SK-N-SH (cell line): ENCODE measurements around the gene PYGO1. TPM values are rescaled to one million over a fixed set of nuclear protein-coding genes. Genes with fewer than 3 reads are reported as not detected.

Experiments used
- CTCF ChIA-PET: fragments of 300-600, 350-600 bp; formaldehyde crosslinking; extraction: SDS; loops from one replicate; lab custom pipeline; 2021; lab: Yijun Ruan, JAX
- POLR2A ChIA-PET: fragments of 350-600 bp; sonication (Branson Sonifier 250); formaldehyde crosslinking; extraction: SDS; loops from one replicate; lab custom pipeline; 2020; ENCODE audit warnings: antibody characterized with exemption, inconsistent platforms; lab: Yijun Ruan, JAX
- DNase-seq: peaks from one replicate; pipeline ENCODE4 v3.0.0; 2012
- H2AFZ ChIP-seq: fragments of 200-600 bp; sonication (generic); 2 replicates; pipeline ENCODE4 v1.8.1; 2016; ENCODE audit warnings: antibody characterized with exemption, mild to moderate bottlenecking, low read depth
- H3F3A ChIP-seq: fragments of 200-600 bp; sonication (generic); replicated peaks from 2 replicates; pipeline ENCODE3; 2016; ENCODE audit warnings: antibody characterized with exemption, mild to moderate bottlenecking; ENCODE audit not compliant: insufficient read depth
- H3K27ac ChIP-seq, 2 experiments: fragments of 200-500 bp in 1 of 2; fragments of 200-600 bp in 1 of 2; sonication (Bioruptor generic) in 1 of 2; sonication (generic), shearing (Covaris generic) in 1 of 2; 2 replicates each; pipeline versions ENCODE4 v1.5.1 to v1.6.1; 2014 to 2016; ENCODE audit warnings: low read depth in 2 of 2, inconsistent platforms in 1 of 2, low read length in 1 of 2, mild to moderate bottlenecking in 1 of 2, mixed read lengths in 1 of 2
- H3K27me3 ChIP-seq: fragments of 200-600 bp; sonication (generic), shearing (Covaris generic); 2 replicates; pipeline ENCODE4 v1.6.1; 2016; ENCODE audit warnings: mixed run types; ENCODE audit not compliant: insufficient read depth
- H3K36me3 ChIP-seq, 2 experiments: fragments of 200-500 bp in 1 of 2; fragments of 200-600 bp in 1 of 2; sonication (Bioruptor generic) in 1 of 2; sonication (generic) in 1 of 2; replicated peaks in 1 of 2; 2 replicates each; pipeline versions ENCODE3 to v1.5.1; 2014 to 2016; ENCODE audit warnings: low read length in 1 of 2, mild to moderate bottlenecking in 1 of 2; ENCODE audit not compliant: insufficient read depth in 2 of 2, control insufficient read depth in 1 of 2
- H3K4me1 ChIP-seq, 2 experiments: fragments of 200-500 bp in 1 of 2; fragments of 200-600 bp in 1 of 2; sonication (Bioruptor generic) in 1 of 2; sonication (generic), shearing (Covaris generic) in 1 of 2; 2 replicates each; pipeline versions ENCODE4 v1.5.1 to v1.6.1; 2014 to 2016; ENCODE audit warnings: low read depth in 1 of 2, low read length in 1 of 2, mixed run types in 1 of 2; ENCODE audit not compliant: insufficient read depth in 2 of 2, control insufficient read depth in 1 of 2
- H3K4me2 ChIP-seq: fragments of 200-600 bp; sonication (generic), shearing (Covaris generic); 2 replicates; pipeline ENCODE4 v1.6.1; 2017; ENCODE audit warnings: mixed run types
- H3K4me3 ChIP-seq, 2 experiments: fragments of 200-500 bp in 1 of 2; fragments of 200-600 bp in 1 of 2; sonication (Bioruptor generic) in 1 of 2; sonication (generic), shearing (Covaris generic) in 1 of 2; 2 replicates each; pipeline versions ENCODE4 v1.5.1 to v1.8.1; 2014 to 2016; ENCODE audit warnings: low read depth in 2 of 2, inconsistent platforms in 1 of 2, low read length in 1 of 2, mild to moderate bottlenecking in 1 of 2, mixed read lengths in 1 of 2, moderate library complexity in 1 of 2
- H3K79me2 ChIP-seq: fragments of 200-600 bp; sonication (generic); 2 replicates; pipeline ENCODE4 v1.8.1; 2017; ENCODE audit warnings: mild to moderate bottlenecking; ENCODE audit not compliant: insufficient read depth
- H3K9ac ChIP-seq: fragments of 200-600 bp; sonication (generic); 2 replicates; pipeline ENCODE4 v1.6.1; 2017; ENCODE audit warnings: mixed run types
- H3K9me2 ChIP-seq: fragments of 200-600 bp; sonication (generic); 2 replicates; pipeline ENCODE4 v1.6.1; 2017; ENCODE audit warnings: mixed run types
- H3K9me3 ChIP-seq: fragments of 200-600 bp; sonication (generic); 2 replicates; pipeline ENCODE4 v1.6.1; 2017; ENCODE audit warnings: mixed run types, mild to moderate bottlenecking, moderate library complexity
- H4K20me1 ChIP-seq: fragments of 200-600 bp; sonication (generic); 2 replicates; pipeline ENCODE4 v1.6.1; 2017; ENCODE audit warnings: mild to moderate bottlenecking, mixed run types; ENCODE audit not compliant: insufficient read depth
- CHD2 ChIP-seq: fragments of 150-350 bp; IDR thresholded peaks from 2 replicates; pipeline ENCODE4 v1.6.1; 2018; ENCODE audit warnings: low read length; ENCODE audit not compliant: partially characterized antibody
- ELF1 ChIP-seq: IDR thresholded peaks from 2 replicates; pipeline ENCODE4 v1.4.0; 2012
- EZH2phosphoT487 ChIP-seq: fragments of 200-600 bp; sonication (generic); IDR thresholded peaks from 2 replicates; pipeline ENCODE4 v1.6.1; 2017; ENCODE audit warnings: low read depth, mixed run types, mild to moderate bottlenecking, antibody characterized with exemption, moderate library complexity, borderline replicate concordance
- FOSL2 ChIP-seq: IDR thresholded peaks from 2 replicates; pipeline ENCODE4 v1.4.0; 2012; ENCODE audit warnings: low read depth, mild to moderate bottlenecking, moderate library complexity, borderline replicate concordance
- FOXJ3 ChIP-seq: sonication (generic); formaldehyde crosslinking; IDR thresholded peaks from 2 replicates; pipeline ENCODE4 v1.5.1; 2020; ENCODE audit warnings: mild to moderate bottlenecking, missing genetic modification reagents
- FOXM1 ChIP-seq: IDR thresholded peaks from 2 replicates; pipeline ENCODE4 v1.4.0; 2012; ENCODE audit warnings: low read depth, mild to moderate bottlenecking
- GABPA ChIP-seq: IDR thresholded peaks from 2 replicates; pipeline ENCODE4 v1.4.0; 2012; ENCODE audit warnings: low read depth, mild to moderate bottlenecking
- GATA2 ChIP-seq: sonication (generic); formaldehyde crosslinking; IDR thresholded peaks from 2 replicates; pipeline ENCODE4 v1.5.0; 2020; ENCODE audit warnings: mild to moderate bottlenecking, missing genetic modification reagents
- IRF3 ChIP-seq: fragments of 150-350 bp; IDR thresholded peaks from 2 replicates; pipeline ENCODE4 v1.6.1; 2016; ENCODE audit warnings: mild to moderate bottlenecking, low read depth, low read length
- MEF2A ChIP-seq: IDR thresholded peaks from 2 replicates; pipeline ENCODE4 v1.4.0; 2012; ENCODE audit warnings: low read depth, borderline replicate concordance
- MXI1 ChIP-seq: IDR thresholded peaks from 2 replicates; pipeline ENCODE4 v1.6.1; 2012; ENCODE audit warnings: mild to moderate bottlenecking, low read depth, low read length, improper control_type of control experiment
- NFIC ChIP-seq: IDR thresholded peaks from 2 replicates; pipeline ENCODE4 v1.4.0; 2012; ENCODE audit warnings: borderline replicate concordance
- NRF1 ChIP-seq: IDR thresholded peaks from 2 replicates; pipeline ENCODE4 v1.6.1; 2012; ENCODE audit warnings: low read depth, mild to moderate bottlenecking, low read length
- PBX3 ChIP-seq: IDR thresholded peaks from 2 replicates; pipeline ENCODE4; 2012
- POLR2AphosphoS5 ChIP-seq: IDR thresholded peaks from 2 replicates; pipeline ENCODE4 v1.6.1; 2012; ENCODE audit warnings: low read depth, low read length
- RAD21 ChIP-seq: IDR thresholded peaks from 2 replicates; pipeline ENCODE4 v1.6.1; 2012; ENCODE audit warnings: mild to moderate bottlenecking, low read length
- RCOR1 ChIP-seq: fragments of 150-350 bp; IDR thresholded peaks from 2 replicates; pipeline ENCODE4 v1.6.1; 2017; ENCODE audit warnings: antibody characterized with exemption, low read length
- RXRA ChIP-seq: IDR thresholded peaks from 2 replicates; pipeline ENCODE4 v1.4.0; 2012; ENCODE audit warnings: low read depth, mild to moderate bottlenecking, borderline replicate concordance
- SIN3A ChIP-seq: IDR thresholded peaks from 2 replicates; pipeline ENCODE4 v1.6.1; 2012; ENCODE audit warnings: low read depth, mild to moderate bottlenecking, low read length, moderate library complexity, borderline replicate concordance
- SMC3 ChIP-seq: IDR thresholded peaks from 2 replicates; pipeline ENCODE4 v1.6.1; 2012; ENCODE audit warnings: low read depth, low read length, improper control_type of control experiment
- TAF1 ChIP-seq: IDR thresholded peaks from 2 replicates; pipeline ENCODE4 v1.6.1; 2012; ENCODE audit warnings: low read depth, mild to moderate bottlenecking, low read length, moderate library complexity, borderline replicate concordance
- TCF12 ChIP-seq: IDR thresholded peaks from 2 replicates; pipeline ENCODE4 v1.4.0; 2012
- TEAD4 ChIP-seq: IDR thresholded peaks from 2 replicates; pipeline ENCODE4 v1.4.0; 2012; ENCODE audit warnings: mild to moderate bottlenecking, borderline replicate concordance; ENCODE audit not compliant: insufficient read depth
- USF1 ChIP-seq: IDR thresholded peaks from 2 replicates; pipeline ENCODE4 v1.4.0; 2012; ENCODE audit warnings: low read depth, borderline replicate concordance
- USF2 ChIP-seq: fragments of 150-350 bp; IDR thresholded peaks from 2 replicates; pipeline ENCODE4 v1.6.1; 2017; ENCODE audit warnings: antibody characterized with exemption, low read length, low read depth, borderline replicate concordance
- ZBTB33 ChIP-seq: IDR thresholded peaks from 2 replicates; pipeline ENCODE4 v1.4.0; 2012; ENCODE audit warnings: low read depth, borderline replicate concordance
- WGBS: methylation state at CpG from one replicate; pipeline ENCODE4 v1.1.6; 2017; ENCODE audit warnings: low lambda C conversion rate; 5-methylcytosine and 5-hydroxymethylcytosine counted together
- polyA plus RNA-seq, 3 experiments: library from polyadenylated mRNA; depleted of rRNA; stranded (reverse); fragments of >200 nt; gene quantifications; 2 replicates each; pipeline ENCODE4 v1.2.3, GENCODE V29; 2012

Gene PYGO1
- polyA plus RNA-seq (2012; rRNA removed): 2.3 and 2.8 TPM in 2 replicates
- polyA plus RNA-seq (2012; cell fraction: cytosol; rRNA removed): 3.8 and 4.0 TPM in 2 replicates
- 1.5 and 3.5 TPM in 2 replicates for polyA plus RNA-seq (2012; cell fraction: nucleus; rRNA removed)

GRCh38 chr15:55588070-55588814, at the start of gene PYGO1:
Gene PYGO1, minus strand, starts transcription at chr15:55588345. Its CDS starts 462 bp downstream, at chr15:55587883.
- Histone ChIP-seq H3F3A (peaks cover 3% of the 10 kb centered on the region), H3K36me3 (no peaks in the 10 kb centered on the region), H3K79me2 (peaks cover 21% of the 10 kb centered on the region), H3K4me1 (peaks cover 0 to 15% of the 10 kb centered on the region in 2 experiments; a peak in 2 of 4 replicates), H4K20me1 (no peaks in the 10 kb centered on the region), H3K9ac (peak within 1 kb of the TSS; percentile 81), H3K27ac (peak within 1 kb of the TSS; percentile 72 to 85), H2AFZ (peak within 1 kb of the TSS; percentile 94), H3K27me3 (no peaks in the 10 kb centered on the region), H3K9me2 (no peaks in the 10 kb centered on the region), H3K4me2 (peak within 1 kb of the TSS; percentile 87), H3K9me3 (no peaks in the 10 kb centered on the region), H3K4me3 (peak within 1 kb of the TSS; percentile 77 to 80)
- peak; percentile 87 for DNase-seq
- ChIA-PET POLR2A (no interaction called here), CTCF (interaction anchor here (0.7 to 0.9 kb wide), 2 partner anchors 14 to 258 kb away, joined by 3 to 4 read pairs; no protein-coding TSS in a partner anchor)
- WGBS: 3% methylated on average over 7 of the region's 107 CpGs
- TF ChIP-seq ZBTB33 (no peak), POLR2AphosphoS5 (peak; percentile 43), EZH2phosphoT487 (no peak), USF1 (no peak), GABPA (no peak), TCF12 (no peak), SMC3 (no peak), NRF1 (no peak), GATA2 (no peak), TAF1 (peak; percentile 45; the same call in 1 of the 2 replicates), RXRA (no peak), RAD21 (no peak), SIN3A (no peak), PBX3 (no peak), IRF3 (no peak), MXI1 (peak; percentile 9; the same call in 1 of the 2 replicates), CHD2 (no peak), TEAD4 (no peak), USF2 (no peak), FOSL2 (no peak), RCOR1 (peak; percentile 6; the same call in 1 of the 2 replicates), FOXJ3 (CRISPR knock-in tag) (no peak), MEF2A (no peak), ELF1 (no peak), FOXM1 (no peak), NFIC (no peak)
